ENCODE data around the gene UBE4A.
"Not testable (repeated sequence)": the region's sequence is repeated elsewhere in the genome, so short reads cannot be mapped to it uniquely, and the experiment has no call there.

The UBE4A gene

GRCh38 chr11:118401880-118402590 lies 42.6 kb downstream of the UBE4A start:
- TF ChIP-seq GABPA (IDR thresholded peaks at IDR 0.05; ENCODE audit: low read depth) (0 out of 2 replicates have a peak, but pooled peaks have one; percentile 15), SPI1 (IDR thresholded peaks at IDR 0.05; ENCODE audit: borderline replicate concordance, low read depth) (no peak), CTCF (IDR thresholded peaks at IDR 0.05; ENCODE audit: insufficient read depth, low read length) (no peak), POLR2AphosphoS5 (IDR thresholded peaks at IDR 0.05; ENCODE audit: low read depth) (no peak; the same call in 1 of the 2 replicates)
- H3K27ac ChIP-seq (replicated peaks), result peak overlapping the region; percentile 96
- peak overlapping the region; percentile 87 for H3K4me3 ChIP-seq (replicated peaks; ENCODE audit: insufficient read depth, low read length)
- no peaks in the 10 kb centered on the region for H3K27me3 ChIP-seq (ENCODE audit: insufficient read depth, poor library complexity, severe bottlenecking)
- DNase-seq (ENCODE audit: low read depth in 1 of 2, low spot score in 1 of 2), result peak in 1 of 2 experiments; percentile 10

GRCh38 chr11:118402594-118402993 lies 43.2 kb downstream of the UBE4A start:
- H3K4me3 ChIP-seq (replicated peaks; ENCODE audit: insufficient read depth, low read length), result peak overlapping the region; percentile 87
- H3K27me3 ChIP-seq (ENCODE audit: insufficient read depth, poor library complexity, severe bottlenecking); H3K27ac ChIP-seq (replicated peaks); DNase-seq (ENCODE audit: low read depth in 1 of 2, low spot score in 1 of 2): not testable (repeated sequence)

GRCh38 chr11:118406599-118407166 lies 47.3 kb downstream of the UBE4A start:
- DNase-seq (ENCODE audit: low read depth in 1 of 2, low spot score in 1 of 2), result no peak
- Histone ChIP-seq H3K27me3 (ENCODE audit: insufficient read depth, poor library complexity, severe bottlenecking) (no peaks in the 10 kb centered on the region), H3K27ac (replicated peaks) (no peak overlapping the region), H3K4me3 (replicated peaks; ENCODE audit: insufficient read depth, low read length) (no peak overlapping the region)
- TF ChIP-seq GABPA (IDR thresholded peaks at IDR 0.05; ENCODE audit: low read depth) (no peak), CTCF (IDR thresholded peaks at IDR 0.05; ENCODE audit: insufficient read depth, low read length) (no peak)

- no peak for DNase-seq (ENCODE audit: low read depth in 1 of 2, low spot score in 1 of 2)
- TF ChIP-seq POLR2AphosphoS5 (IDR thresholded peaks at IDR 0.05; ENCODE audit: low read depth) (no peak), SPI1 (IDR thresholded peaks at IDR 0.05; ENCODE audit: borderline replicate concordance, low read depth) (no peak), REST (IDR thresholded peaks at IDR 0.05; ENCODE audit: insufficient replicate concordance, low read depth) (no peak), GABPA (IDR thresholded peaks at IDR 0.05; ENCODE audit: low read depth) (no peak), CTCF (IDR thresholded peaks at IDR 0.05; ENCODE audit: insufficient read depth, low read length) (no peak)
- Histone ChIP-seq H3K4me3 (replicated peaks; ENCODE audit: insufficient read depth, low read length) (no peak overlapping the region), H3K27me3 (ENCODE audit: insufficient read depth, poor library complexity, severe bottlenecking) (no peaks in the 10 kb centered on the region), H3K27ac (replicated peaks) (no peak overlapping the region)
Observed at GRCh38 chr11:118410055-118410745, 50.8 kb downstream of the UBE4A start.

GRCh38 chr11:118411530-118411929 lies 52.1 kb downstream of the UBE4A start:
- no peak overlapping the region for H3K27ac ChIP-seq (replicated peaks)
- TF ChIP-seq POLR2AphosphoS5 (IDR thresholded peaks at IDR 0.05; ENCODE audit: low read depth) (no peak), GABPA (IDR thresholded peaks at IDR 0.05; ENCODE audit: low read depth) (no peak), SPI1 (IDR thresholded peaks at IDR 0.05; ENCODE audit: borderline replicate concordance, low read depth) (no peak), REST (IDR thresholded peaks at IDR 0.05; ENCODE audit: insufficient replicate concordance, low read depth) (no peak), CTCF (IDR thresholded peaks at IDR 0.05; ENCODE audit: insufficient read depth, low read length) (no peak)
- H3K27me3 ChIP-seq (ENCODE audit: insufficient read depth, poor library complexity, severe bottlenecking), result no peaks in the 10 kb centered on the region
- no peak for DNase-seq (ENCODE audit: low read depth in 1 of 2, low spot score in 1 of 2)
- no peak overlapping the region for H3K4me3 ChIP-seq (replicated peaks; ENCODE audit: insufficient read depth, low read length)

All from HL-60 (cell line).